ENCODE measurements around the gene COL18A1. TPM values are rescaled to one million over a fixed set of nuclear protein-coding genes. Genes with fewer than 3 reads are reported as not detected.
"Not testable (repeated sequence)": the region's sequence is repeated elsewhere in the genome, so short reads cannot be mapped to it uniquely, and the experiment has no call there.

Gene COL18A1
- total RNA-seq, 1 donor from 2014 or later, result 61.1 TPM

- Mint-ChIP-seq H3K4me1 (ENCODE audit: unreplicated experiment) (no peaks in the 10 kb centered on the region), H3K36me3 (ENCODE audit: low read depth, unreplicated experiment) (no peaks in the 10 kb centered on the region), H3K4me3 (ENCODE audit: unreplicated experiment) (no peak overlapping the region), H3K27me3 (ENCODE audit: unreplicated experiment) (peaks cover 2% of the 10 kb centered on the region), H3K27ac (ENCODE audit: unreplicated experiment) (no peak overlapping the region), H3K9me3 (ENCODE audit: unreplicated experiment) (no peaks in the 10 kb centered on the region)
- TF ChIP-seq, protein P1, sequence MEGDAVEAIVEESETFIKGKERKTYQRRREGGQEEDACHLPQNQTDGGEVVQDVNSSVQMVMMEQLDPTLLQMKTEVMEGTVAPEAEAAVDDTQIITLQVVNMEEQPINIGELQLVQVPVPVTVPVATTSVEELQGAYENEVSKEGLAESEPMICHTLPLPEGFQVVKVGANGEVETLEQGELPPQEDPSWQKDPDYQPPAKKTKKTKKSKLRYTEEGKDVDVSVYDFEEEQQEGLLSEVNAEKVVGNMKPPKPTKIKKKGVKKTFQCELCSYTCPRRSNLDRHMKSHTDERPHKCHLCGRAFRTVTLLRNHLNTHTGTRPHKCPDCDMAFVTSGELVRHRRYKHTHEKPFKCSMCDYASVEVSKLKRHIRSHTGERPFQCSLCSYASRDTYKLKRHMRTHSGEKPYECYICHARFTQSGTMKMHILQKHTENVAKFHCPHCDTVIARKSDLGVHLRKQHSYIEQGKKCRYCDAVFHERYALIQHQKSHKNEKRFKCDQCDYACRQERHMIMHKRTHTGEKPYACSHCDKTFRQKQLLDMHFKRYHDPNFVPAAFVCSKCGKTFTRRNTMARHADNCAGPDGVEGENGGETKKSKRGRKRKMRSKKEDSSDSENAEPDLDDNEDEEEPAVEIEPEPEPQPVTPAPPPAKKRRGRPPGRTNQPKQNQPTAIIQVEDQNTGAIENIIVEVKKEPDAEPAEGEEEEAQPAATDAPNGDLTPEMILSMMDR (IDR thresholded peaks at IDR 0.05; ENCODE audit: unreplicated experiment), result no peak
- no peak for DNase-seq (ENCODE audit: low spot score)
Observed at GRCh38 chr21:45441431-45442255, 36.7 kb downstream of the COL18A1 start.

DNA sequence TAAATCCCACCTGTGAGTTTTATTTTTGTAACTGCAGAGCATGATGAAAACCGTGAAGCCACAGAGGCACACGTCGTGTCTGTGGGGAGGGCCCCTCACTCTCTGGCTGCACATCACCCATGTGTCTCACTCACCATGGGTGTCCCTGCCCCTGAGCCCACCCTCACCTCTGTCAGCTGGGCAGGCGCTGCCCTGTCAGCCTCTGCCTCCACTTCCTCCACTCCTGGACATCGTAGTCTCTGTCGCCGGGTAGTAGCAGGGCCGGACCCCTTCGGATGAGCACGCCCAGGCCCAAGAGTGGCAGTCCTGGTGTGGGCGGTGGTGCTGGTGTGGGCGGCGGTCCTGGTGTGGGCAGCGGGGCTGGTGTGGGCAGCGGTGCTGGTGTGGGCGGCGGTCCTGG is 37.3 kb downstream of the COL18A1 start:
- H3K9me3 Mint-ChIP-seq (ENCODE audit: unreplicated experiment), result no peaks in the 10 kb centered on the region
- no peak for DNase-seq (ENCODE audit: low spot score)
- H3K27ac Mint-ChIP-seq (ENCODE audit: unreplicated experiment), result no peak overlapping the region
- TF ChIP-seq, protein P1 (IDR thresholded peaks at IDR 0.05; ENCODE audit: unreplicated experiment), result no peak
- peaks cover 2% of the 10 kb centered on the region for H3K27me3 Mint-ChIP-seq (ENCODE audit: unreplicated experiment)
- no peak overlapping the region for H3K4me3 Mint-ChIP-seq (ENCODE audit: unreplicated experiment)
- H3K36me3 Mint-ChIP-seq (ENCODE audit: low read depth, unreplicated experiment), result no peaks in the 10 kb centered on the region
- H3K4me1 Mint-ChIP-seq (ENCODE audit: unreplicated experiment), result no peaks in the 10 kb centered on the region

GRCh38 chr21:45442686-45443594 is 38.0 kb downstream of the COL18A1 start:
- H3K36me3 Mint-ChIP-seq (ENCODE audit: low read depth, unreplicated experiment); H3K4me1 Mint-ChIP-seq (ENCODE audit: unreplicated experiment); H3K27me3 Mint-ChIP-seq (ENCODE audit: unreplicated experiment); H3K4me3 Mint-ChIP-seq (ENCODE audit: unreplicated experiment); H3K9me3 Mint-ChIP-seq (ENCODE audit: unreplicated experiment); DNase-seq (ENCODE audit: low spot score); H3K27ac Mint-ChIP-seq (ENCODE audit: unreplicated experiment): not testable (repeated sequence)

GRCh38 chr21:45443595-45444181 is 38.7 kb downstream of the COL18A1 start:
- Mint-ChIP-seq H3K27me3 (ENCODE audit: unreplicated experiment) (peaks cover 4% of the 10 kb centered on the region), H3K27ac (ENCODE audit: unreplicated experiment) (no peak overlapping the region), H3K4me1 (ENCODE audit: unreplicated experiment) (no peaks in the 10 kb centered on the region), H3K36me3 (ENCODE audit: low read depth, unreplicated experiment) (no peaks in the 10 kb centered on the region), H3K9me3 (ENCODE audit: unreplicated experiment) (no peaks in the 10 kb centered on the region), H3K4me3 (ENCODE audit: unreplicated experiment) (no peak overlapping the region)
- DNase-seq (ENCODE audit: low spot score), result no peak
- TF ChIP-seq, protein P1 (IDR thresholded peaks at IDR 0.05; ENCODE audit: unreplicated experiment), result no peak

DNA sequence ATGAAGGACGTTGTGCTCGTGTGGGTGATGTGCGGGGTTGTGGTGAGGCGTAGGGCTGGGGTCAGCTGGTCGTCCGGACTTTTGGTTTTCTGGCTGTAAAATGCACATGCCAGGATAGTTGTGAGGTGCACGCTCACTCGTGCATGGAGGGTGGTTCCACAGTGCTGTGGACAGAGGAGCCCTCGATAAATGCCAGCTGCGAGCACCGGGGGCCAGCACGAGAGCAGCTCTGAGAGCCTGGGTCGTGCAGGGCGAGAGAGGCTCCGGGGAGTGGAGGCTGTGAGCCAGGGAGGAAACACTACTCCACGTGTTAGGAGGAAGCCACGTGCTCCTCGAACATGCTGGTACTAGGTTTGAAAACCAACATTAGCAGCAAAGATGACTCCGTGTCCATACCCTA is 39.4 kb downstream of the COL18A1 start:
- TF ChIP-seq, protein P1 (IDR thresholded peaks at IDR 0.05; ENCODE audit: unreplicated experiment), result no peak
- no peaks in the 10 kb centered on the region for H3K36me3 Mint-ChIP-seq (ENCODE audit: low read depth, unreplicated experiment)
- no peaks in the 10 kb centered on the region for H3K9me3 Mint-ChIP-seq (ENCODE audit: unreplicated experiment)
- H3K27ac Mint-ChIP-seq (ENCODE audit: unreplicated experiment), result no peak overlapping the region
- no peak overlapping the region for H3K4me3 Mint-ChIP-seq (ENCODE audit: unreplicated experiment)
- no peak for DNase-seq (ENCODE audit: low spot score)
- no peaks in the 10 kb centered on the region for H3K4me1 Mint-ChIP-seq (ENCODE audit: unreplicated experiment)
- H3K27me3 Mint-ChIP-seq (ENCODE audit: unreplicated experiment), result peaks cover 4% of the 10 kb centered on the region

Measured in endothelial cell (in vitro differentiated cells).